GM18526 (cell line): Measurements from ENCODE around the gene LASP1NB.

Source experiments
- POLR2A ChIP-seq: IDR thresholded peaks from 3 replicates; pipeline ENCODE4 v1.6.1; 2011; ENCODE audit not compliant: insufficient read length; ENCODE audit errors: extremely low read depth

Gene LASP1NB

DNA sequence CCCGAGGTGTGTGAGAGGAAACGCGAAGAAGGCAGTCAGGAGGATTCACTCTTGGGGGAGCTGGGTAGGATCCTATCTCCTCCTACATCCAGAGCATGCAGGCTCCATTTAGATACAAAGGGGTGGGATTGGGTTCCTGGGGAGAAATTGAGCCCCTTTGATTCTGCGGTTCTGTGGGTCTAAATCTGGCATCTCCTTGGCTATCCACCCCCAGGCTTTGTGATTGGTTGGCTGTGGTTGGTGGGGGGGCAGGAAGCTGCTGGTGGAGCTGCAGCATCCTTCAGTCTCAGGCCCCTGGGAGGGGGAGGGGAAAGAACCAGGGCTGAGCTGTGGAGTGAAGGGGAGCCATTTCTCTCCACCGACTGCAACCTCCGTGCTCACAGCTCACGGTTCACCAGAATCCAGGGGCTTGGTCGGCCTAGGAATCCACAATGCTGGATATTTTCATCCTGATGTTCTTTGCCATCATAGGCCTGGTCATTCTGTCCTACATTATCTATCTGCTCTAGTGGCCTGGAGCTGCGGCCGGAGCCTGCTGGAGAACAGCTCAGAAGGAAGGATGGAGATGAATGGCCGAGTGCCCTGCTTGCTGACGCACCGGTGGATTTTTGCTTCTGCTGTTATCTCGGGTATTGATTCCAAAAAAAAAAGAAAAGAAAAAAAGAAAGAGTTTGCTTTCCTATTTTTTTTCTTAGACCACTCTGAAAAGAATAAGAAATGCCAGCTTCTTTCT lies at the start of gene LASP1NB:
LASP1NB (plus strand) TSS at position 352 of the 733 bp plus-strand sequence.
- TF ChIP-seq POLR2A: no peak

DNA sequence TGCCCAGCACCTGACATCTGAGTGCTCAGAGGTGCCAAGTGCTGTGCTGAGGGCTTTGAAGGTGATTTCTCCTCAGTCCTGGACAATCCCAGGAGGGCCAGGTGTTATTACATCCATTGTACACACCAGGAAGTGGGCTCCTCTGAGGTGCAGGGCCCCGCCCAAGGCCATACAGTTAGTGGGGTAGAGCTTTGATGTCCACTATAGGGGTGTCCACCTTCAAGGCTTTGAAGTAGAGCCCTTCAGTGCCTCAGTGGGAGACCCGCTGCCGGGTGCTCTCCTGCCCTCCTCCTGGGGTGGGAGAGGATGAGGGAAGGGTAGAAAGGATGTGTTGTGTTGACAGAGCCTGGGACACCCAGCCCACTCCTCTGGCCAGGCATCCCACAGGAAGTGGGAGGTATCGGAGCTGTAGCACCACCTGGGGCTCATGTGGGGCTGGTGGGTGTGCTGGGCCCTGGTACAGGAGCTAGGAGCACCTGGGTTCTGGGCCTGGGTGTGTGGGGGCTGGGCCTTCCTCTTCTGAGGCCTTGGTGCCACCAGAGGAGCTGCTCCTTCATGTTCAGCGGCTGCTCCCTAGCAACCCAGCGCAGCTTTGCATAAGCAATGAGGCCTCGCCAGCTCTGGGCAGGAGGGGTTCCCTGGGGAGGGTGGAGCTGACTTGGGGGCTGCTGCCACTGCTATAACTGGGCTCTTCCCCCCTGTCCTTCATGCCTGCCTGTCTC lies 48.1 kb upstream of the LASP1NB start:
- no peak for TF ChIP-seq POLR2A

DNA sequence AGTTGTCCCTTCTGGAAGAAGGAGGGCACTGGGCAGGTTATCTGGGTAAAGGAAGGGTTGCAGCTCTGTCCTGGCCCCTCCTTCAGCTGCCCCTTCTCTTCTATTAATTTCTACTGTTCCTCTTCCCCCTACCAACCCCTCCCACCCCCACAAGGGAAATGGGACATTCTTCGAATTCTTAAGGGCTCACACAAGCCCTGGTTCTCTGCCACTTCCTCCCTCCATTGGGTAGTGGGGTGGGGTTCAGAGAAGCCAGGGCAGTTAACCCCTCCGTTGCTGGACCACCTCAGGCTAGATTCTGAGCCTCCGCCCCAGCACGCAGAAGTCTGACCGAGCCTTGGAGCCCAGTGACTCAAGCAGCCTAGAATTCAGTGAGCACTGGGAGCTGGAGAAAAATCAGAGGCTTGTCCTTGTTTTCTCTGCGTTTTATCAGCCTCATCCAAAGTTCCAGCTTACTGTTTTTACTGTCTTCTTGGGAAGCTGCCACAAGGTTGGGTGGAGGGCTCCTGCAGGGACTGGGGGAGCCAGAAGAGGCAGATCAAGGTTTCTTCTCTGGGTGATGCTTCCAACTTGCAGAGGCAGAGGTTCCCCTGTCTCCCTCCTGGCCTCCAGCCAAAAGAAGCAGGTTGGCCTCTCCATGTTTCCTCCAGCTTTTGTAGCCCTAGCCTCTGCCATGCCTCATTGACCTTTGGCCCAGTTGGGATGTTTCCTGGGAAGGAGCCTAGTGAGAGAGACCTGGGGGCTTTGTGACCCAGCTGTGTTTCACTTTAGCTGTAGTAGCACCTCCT lies 45.3 kb upstream of the LASP1NB start:
- TF ChIP-seq POLR2A: no peak

DNA sequence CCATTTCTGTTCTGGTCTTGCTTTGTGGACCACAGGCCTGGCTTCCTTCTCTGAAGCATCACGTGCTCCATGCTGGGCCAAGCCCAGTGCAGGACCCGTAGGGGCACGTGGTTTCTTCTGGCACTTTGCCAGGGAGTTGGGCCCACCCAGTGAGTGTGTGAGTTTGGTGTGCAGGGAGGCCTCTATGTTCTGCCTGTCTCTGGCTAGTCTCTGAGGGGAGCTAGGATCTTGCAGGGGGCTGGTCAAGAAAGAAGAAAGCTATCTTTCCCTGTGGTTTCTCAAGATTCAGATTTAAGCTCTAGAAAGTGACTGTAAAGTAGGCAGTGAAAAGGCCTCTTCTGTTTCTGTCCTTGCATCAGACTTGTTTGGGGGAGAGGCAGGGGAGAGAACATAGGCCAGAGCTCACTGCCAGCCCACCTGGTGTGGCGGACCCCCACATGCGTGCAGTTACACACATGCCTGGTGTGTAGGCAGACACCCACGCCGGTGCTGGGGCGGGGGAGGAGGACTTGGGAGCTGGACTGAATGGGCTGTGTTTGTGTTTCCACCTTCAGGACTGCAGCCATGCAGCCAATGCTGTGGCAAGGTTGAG lies 43.7 kb upstream of the LASP1NB start:
- no peak for TF ChIP-seq POLR2A

DNA sequence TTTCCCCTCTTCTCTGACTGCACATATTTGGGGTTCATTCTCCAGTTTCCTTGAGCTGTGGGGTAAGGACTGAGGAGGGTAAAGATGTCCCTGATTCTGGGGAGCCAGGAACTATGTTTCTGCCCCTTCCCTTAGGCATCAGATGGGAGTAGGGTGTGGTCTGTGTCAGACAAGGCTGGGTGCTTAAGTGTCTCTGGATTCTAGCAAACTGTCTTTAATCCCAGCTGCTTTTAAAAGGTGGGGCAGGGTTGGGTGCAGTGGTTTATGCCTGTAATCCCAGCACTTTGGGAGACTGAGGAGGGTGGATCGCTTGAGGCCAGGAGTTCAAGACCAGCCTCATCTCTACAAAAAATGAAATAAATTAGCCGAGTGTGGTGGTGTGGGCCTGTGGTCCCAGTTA lies 42.5 kb upstream of the LASP1NB start:
- no peak for TF ChIP-seq POLR2A

DNA sequence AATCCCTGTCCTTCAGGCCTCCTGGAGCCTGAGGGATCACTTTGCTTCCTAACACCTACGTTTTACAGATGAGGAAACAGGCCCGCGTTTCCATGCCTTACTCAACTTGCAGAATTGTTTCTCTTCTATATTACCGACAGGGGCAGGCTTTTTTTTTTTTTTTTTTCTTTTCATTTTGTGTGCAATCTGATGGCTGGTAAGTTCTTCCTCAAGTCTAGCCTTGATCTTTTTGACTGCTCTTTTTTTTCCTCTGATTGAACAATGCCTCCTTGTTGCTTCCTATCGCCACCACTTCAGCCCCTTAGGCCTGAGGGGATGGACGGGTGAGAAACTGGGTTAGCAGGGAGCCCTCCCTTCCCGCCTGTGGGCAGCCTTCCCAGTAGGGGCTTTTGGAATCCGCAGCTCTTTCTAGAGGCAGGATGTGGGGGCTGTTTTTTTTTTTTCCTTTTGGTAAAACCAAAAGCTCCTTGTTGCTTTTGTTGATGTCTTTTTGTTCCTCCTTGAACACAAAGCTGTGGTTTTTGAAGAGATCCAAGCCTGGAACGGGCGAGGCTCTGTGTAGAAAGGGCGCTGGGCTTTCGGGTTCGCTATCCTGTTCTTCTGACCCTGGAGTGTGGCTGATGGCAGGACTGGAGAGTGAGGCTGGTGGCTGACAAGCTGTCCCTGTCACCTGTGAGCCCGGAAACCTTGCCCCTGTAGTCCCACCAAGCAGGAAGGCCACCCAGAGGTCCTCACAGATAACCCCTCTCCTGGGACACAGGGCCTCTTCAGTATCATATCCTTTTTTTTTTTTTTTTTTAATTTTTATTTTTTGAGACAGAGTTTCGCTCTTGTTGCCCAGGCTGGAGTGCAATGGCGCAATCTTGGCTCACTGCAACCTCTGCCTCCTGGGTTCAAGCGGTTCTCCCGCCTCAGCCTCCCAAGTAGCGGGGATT lies 41.6 kb upstream of the LASP1NB start:
- TF ChIP-seq POLR2A: no peak

DNA sequence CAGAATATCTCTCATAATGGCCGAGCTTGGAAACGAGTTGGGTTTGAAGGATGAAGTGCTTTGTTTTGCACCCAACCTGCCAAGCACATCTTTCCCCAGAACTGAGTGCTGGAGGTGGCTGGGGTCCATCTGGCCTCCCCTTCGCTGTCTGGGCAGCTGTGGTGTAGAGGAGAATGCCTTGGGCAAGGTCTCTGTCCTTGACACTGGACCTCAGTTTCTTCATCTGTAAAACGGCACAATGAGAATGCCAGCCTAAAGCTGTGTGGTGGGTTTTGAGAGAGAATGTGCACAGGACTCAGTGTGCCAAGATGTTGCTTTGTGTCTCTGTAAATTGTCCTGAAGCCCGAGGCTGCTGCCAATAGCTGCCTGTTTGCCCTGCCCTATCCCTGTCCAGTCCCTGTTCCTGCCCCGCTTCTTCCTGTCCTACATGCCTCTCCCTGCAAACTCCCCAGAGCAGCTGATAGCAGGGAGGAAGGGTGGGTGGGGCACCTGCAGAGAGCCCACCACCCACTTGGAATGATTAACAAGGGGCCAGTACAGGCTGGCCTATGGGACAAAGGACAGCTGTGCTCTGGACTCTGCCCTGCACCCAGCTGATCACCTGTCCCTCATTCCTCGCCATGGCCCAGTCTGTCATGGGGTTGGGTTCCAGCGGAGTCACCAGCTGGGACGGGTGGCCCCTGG lies 40.2 kb upstream of the LASP1NB start:
- no peak for TF ChIP-seq POLR2A

DNA sequence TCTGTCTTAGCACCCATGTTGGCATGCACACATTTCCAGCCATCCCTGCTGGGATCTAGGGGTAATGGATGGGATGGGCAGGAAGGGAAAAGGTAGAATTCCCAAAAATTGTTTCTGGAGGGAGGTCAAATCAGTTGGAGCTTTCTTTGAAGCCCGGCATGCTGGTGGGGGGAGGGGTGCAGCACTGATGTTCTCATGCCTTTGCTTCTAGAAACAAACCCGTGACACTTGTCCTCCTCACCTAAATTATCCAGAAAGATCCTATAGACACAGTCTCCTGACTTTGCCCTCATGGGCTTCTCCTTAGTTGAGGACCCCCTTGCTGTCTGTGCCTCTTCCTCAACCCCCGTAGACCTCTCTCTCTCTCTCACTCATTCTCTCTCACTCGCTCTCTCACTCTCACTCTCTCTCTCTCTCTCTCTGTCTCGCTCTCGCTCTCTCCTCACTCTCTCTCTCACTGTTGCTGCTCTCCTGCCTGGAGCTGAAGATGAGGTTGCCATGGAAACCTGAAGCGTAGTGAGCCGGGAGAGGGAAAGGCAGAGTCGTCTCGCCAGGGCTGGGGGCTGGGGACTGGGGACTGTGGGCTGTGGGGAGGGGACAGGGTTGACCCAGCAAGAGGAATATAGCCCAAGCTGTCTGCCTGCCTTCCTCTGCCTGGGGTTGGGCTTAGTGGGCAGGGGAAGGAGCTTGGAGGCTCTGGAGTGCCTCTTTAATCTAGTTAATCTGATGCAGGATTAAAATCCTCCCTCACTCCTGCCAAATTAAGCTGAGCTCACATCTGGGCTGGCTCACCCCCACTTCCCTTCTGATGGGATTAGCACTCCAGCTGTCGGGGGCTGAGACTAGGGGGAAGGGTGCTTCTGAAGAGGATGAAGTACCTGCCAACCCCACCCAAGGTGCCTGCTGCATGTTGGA lies 39.4 kb upstream of the LASP1NB start:
- no peak for TF ChIP-seq POLR2A

DNA sequence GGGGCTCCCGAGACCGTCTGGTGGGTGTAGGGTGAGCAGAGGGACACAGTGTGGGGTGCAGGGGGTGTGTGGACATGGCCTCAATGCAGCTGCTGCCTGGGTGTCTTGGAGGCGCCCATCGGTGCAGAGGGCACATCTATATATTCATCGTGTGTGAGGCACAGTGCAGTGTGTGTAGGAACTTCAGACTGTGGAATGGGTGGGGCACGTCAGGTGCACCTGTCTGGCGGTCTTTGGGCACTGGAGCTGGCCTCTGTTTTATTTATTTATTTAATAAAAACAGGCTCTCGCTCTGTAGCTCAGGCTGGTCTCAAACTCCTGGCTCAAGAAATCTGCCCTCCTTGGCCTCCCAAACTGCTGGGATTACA lies 38.8 kb upstream of the LASP1NB start:
- no peak for TF ChIP-seq POLR2A

DNA sequence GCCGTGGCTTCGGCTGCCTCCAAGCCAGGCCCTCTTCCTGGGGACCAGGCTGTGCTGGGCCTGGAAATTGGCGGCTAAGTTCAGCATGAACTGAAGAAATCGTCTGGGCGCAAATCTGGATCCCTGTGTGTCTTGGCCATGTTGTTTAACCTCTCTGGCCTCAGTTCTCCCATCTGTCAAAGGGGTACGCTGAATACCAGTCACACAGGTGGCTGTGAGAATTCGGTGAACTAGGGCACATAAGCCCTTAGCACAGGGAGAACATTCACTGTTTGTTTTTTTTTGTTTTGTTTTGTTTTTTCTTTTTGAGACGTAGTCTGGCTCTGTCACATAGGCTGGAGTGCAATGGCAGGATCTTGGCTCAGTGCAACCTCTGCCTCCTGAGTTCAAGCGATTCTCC lies 36.6 kb upstream of the LASP1NB start:
- no peak for TF ChIP-seq POLR2A

DNA sequence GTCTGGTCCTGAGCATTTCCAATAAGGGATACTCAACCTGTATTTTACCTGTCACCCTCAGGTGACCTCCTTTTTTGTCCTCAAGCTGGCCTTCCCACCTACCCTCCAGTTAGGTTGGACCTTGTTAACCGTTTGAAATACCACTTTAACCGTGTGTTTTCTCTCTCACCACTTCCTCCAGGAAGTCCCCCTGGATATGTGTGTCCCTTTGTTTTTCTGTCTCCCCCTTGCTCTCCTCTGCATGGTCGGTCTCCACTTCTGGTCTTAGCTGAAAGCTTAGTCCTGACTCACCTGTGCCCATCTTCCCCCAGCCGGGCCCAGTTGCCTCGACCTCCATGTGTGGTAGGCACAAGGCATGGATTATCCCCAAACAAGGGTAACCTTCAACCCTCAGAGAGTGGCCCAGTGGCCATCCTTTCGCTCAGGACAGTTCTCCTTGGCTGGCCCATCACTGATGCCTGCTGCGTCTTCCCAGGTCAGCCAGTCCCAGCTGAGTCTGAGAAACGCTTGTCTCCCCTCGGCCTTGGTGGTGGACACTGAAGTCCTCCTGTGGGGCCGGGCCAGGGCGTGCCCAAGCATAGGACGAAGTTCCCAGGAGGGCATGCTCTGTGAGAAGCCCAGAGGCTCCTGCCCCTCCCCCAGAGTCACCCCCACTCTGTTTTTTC lies 35.5 kb upstream of the LASP1NB start:
- TF ChIP-seq POLR2A: no peak

DNA sequence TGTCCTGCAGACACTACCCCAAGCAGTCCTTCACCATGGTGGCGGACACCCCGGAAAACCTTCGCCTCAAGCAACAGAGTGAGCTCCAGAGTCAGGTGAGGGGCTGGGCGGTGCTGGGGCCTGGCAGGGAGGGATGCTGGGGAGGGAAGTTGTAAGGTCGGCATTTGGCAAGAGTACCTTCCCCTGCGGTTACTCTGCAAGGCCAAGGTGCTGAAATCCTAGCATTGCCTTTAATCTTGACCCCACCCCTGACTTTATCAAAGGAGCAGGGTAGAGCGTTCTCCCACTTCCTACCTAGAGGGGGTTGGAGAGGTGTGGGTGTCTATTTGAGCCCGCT lies 35.0 kb upstream of the LASP1NB start:
- TF ChIP-seq POLR2A: no peak

DNA sequence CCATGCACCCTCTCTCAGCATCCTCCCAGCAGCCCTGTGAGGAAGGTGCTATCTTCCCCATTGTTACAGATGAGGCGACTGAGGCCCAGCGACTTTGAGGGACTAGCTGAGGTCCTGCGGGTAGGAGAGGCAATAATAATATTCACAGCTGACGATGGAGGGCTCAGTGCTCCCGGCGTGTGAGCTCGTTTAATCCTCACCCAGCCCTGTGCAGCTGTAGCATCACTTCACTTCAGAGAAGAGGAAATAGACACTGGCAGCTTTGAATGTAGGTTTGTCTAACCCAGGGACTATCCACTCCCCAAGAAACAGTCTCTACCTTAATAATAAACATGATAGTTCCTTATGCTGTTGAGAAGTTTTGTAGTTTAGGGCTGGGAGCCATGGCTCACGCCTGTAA lies 34.0 kb upstream of the LASP1NB start:
- no peak for TF ChIP-seq POLR2A
